ENCODE results near the gene UBXN1.

DNA sequence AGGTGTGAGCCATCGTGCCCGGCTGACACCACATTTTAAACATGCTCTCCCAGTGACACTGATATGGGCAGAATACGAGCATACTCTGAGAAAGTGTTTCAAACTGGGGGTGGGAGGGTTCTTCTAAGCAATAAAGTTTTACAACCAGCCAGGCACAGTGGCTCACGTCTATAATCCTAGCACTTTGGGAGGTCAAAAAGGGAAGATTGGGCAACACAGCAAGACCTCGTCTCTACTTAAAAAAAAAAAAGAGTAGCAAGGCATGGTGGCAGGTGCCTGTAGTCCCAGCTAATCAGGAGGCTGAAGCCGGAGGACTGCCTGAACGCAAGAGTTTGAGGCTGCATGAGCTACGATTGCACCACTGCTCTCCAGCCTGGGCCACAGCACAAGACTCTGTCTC is 34.7 kb downstream of the UBXN1 start:
- TF ChIP-seq EP300 (IDR thresholded peaks at IDR 0.05) = no peak
- TF ChIP-seq POLR2A (IDR thresholded peaks at IDR 0.05) = no peak
- TF ChIP-seq POLR2AphosphoS5 (IDR thresholded peaks at IDR 0.05) = no peak
- TF ChIP-seq, protein P1, sequence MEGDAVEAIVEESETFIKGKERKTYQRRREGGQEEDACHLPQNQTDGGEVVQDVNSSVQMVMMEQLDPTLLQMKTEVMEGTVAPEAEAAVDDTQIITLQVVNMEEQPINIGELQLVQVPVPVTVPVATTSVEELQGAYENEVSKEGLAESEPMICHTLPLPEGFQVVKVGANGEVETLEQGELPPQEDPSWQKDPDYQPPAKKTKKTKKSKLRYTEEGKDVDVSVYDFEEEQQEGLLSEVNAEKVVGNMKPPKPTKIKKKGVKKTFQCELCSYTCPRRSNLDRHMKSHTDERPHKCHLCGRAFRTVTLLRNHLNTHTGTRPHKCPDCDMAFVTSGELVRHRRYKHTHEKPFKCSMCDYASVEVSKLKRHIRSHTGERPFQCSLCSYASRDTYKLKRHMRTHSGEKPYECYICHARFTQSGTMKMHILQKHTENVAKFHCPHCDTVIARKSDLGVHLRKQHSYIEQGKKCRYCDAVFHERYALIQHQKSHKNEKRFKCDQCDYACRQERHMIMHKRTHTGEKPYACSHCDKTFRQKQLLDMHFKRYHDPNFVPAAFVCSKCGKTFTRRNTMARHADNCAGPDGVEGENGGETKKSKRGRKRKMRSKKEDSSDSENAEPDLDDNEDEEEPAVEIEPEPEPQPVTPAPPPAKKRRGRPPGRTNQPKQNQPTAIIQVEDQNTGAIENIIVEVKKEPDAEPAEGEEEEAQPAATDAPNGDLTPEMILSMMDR (IDR thresholded peaks at IDR 0.05) = no peak
